ENCODE data around the gene SLC27A2.

The SLC27A2 gene

DNA sequence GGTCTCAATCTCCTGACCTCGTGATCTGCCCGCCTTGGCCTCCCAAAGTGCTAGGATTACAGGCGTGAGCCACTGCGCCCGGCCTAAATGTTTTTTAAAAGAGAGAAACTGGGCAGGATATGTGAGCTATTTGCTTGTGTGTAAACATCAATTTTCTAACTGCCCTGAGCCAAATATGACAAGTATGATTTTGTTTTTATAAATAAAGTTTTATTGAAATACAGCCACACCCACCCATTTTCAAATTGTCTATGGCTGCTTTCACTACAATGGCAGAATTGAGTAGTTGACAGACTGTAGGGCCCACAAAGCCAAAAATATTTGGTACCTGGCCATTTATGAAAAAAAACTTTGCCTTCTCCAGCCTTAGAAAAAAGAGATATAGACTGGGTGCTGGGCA is 99.4 kb downstream of the SLC27A2 start:
- no peak for TF ChIP-seq EZH2phosphoT487 (conservative IDR thresholded peaks at IDR 0.05; ENCODE audit: low read length)
- TF ChIP-seq, protein P1, sequence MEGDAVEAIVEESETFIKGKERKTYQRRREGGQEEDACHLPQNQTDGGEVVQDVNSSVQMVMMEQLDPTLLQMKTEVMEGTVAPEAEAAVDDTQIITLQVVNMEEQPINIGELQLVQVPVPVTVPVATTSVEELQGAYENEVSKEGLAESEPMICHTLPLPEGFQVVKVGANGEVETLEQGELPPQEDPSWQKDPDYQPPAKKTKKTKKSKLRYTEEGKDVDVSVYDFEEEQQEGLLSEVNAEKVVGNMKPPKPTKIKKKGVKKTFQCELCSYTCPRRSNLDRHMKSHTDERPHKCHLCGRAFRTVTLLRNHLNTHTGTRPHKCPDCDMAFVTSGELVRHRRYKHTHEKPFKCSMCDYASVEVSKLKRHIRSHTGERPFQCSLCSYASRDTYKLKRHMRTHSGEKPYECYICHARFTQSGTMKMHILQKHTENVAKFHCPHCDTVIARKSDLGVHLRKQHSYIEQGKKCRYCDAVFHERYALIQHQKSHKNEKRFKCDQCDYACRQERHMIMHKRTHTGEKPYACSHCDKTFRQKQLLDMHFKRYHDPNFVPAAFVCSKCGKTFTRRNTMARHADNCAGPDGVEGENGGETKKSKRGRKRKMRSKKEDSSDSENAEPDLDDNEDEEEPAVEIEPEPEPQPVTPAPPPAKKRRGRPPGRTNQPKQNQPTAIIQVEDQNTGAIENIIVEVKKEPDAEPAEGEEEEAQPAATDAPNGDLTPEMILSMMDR (IDR thresholded peaks at IDR 0.05; ENCODE audit: insufficient read depth, low read length, poor library complexity, severe bottlenecking), result no peak
- no peaks in the 10 kb centered on the region for H3K9me2 ChIP-seq (replicated peaks; ENCODE audit: insufficient read depth, low read length)

More for the DNA sequence above, 99.4 kb downstream of the SLC27A2 start:
- peaks cover 17% of the 10 kb centered on the region for H3K36me3 ChIP-seq (ENCODE audit: low read length)
- H3K9ac ChIP-seq (ENCODE audit: low read length), result no peak overlapping the region
- no peak overlapping the region for H3K27ac ChIP-seq (ENCODE audit: low read depth, low read length)
- no peaks in the 10 kb centered on the region for H3K79me2 ChIP-seq (ENCODE audit: insufficient read depth, low read length)
- H3K27me3 ChIP-seq (ENCODE audit: low read length), result no peaks in the 10 kb centered on the region
- 0 out of 2 replicates have a peak, but pooled peaks cover 3% of the 10 kb centered on the region for H3F3A ChIP-seq (ENCODE audit: insufficient read depth)
- H3K9me3 ChIP-seq (ENCODE audit: insufficient read depth, low read length), result no peaks in the 10 kb centered on the region
- H3K4me2 ChIP-seq (ENCODE audit: low read depth, low read length, poor library complexity, severe bottlenecking), result no peak overlapping the region
- no peaks in the 10 kb centered on the region for H4K20me1 ChIP-seq (ENCODE audit: low read depth, low read length)
- no peak overlapping the region for H3K4me3 ChIP-seq (ENCODE audit: insufficient read depth, low read length, poor library complexity, severe bottlenecking)
- no peak overlapping the region for H2AFZ ChIP-seq (ENCODE audit: low read depth, low read length, severe bottlenecking)

All from SU-DHL-6 (cell line).